DND-41 (cell line): ENCODE data around the gene TTC8.

Experiments used
- ATAC-seq: fragments of 200-7000 bp; cut with Tn5 transposase; 3 replicates; pipeline ENCODE4 v1.9.1; 2021; ENCODE audit warnings: low read depth; ENCODE audit not compliant: insufficient read depth
- DNase-seq: peaks from one replicate; pipeline ENCODE4 v3.0.0-alpha.2; 2020
- H2AFZ ChIP-seq: 2 replicates; pipeline ENCODE4 v1.6.0; 2012; ENCODE audit warnings: low read depth, low read length
- H3K27ac ChIP-seq: 2 replicates; pipeline ENCODE4 v1.5.1; 2012; ENCODE audit warnings: low read length, inconsistent platforms
- H3K27me3 ChIP-seq: fragments of 200-600 bp; sonication (generic); 2 replicates; pipeline ENCODE4 v1.6.0; 2012; ENCODE audit warnings: low read length, mild to moderate bottlenecking, inconsistent platforms; ENCODE audit not compliant: insufficient read depth, poor library complexity
- H3K36me3 ChIP-seq: 2 replicates; pipeline ENCODE4 v1.5.1; 2012; ENCODE audit warnings: low read length, inconsistent platforms; ENCODE audit not compliant: insufficient read depth
- H3K4me1 ChIP-seq: 2 replicates; pipeline ENCODE4 v1.5.1; 2012; ENCODE audit warnings: mild to moderate bottlenecking, low read length; ENCODE audit not compliant: insufficient read depth
- H3K4me2 ChIP-seq: 2 replicates; pipeline ENCODE4 v1.6.0; 2012; ENCODE audit warnings: mild to moderate bottlenecking, moderate library complexity, low read length, inconsistent platforms; ENCODE audit not compliant: insufficient read depth
- H3K4me3 ChIP-seq, 2 experiments: fragments of 200-600 bp in 1 of 2; shearing (Covaris generic) in 1 of 2; 2 replicates each; pipeline ENCODE4 v1.5.1; 2012 to 2016; ENCODE audit warnings: inconsistent platforms in 2 of 2, low read length in 2 of 2, mild to moderate bottlenecking in 2 of 2, low read depth in 1 of 2, moderate library complexity in 1 of 2
- H3K79me2 ChIP-seq: 2 replicates; pipeline ENCODE4 v1.6.0; 2012; ENCODE audit warnings: low read length, inconsistent platforms; ENCODE audit not compliant: insufficient read depth
- H3K9ac ChIP-seq: 2 replicates; pipeline ENCODE4 v1.6.0; 2012; ENCODE audit warnings: low read depth, mild to moderate bottlenecking, inconsistent platforms, low read length, moderate library complexity
- H3K9me3 ChIP-seq: 2 replicates; pipeline ENCODE4 v1.5.1; 2012; ENCODE audit warnings: low read length, moderate library complexity, mild to moderate bottlenecking, inconsistent platforms; ENCODE audit not compliant: insufficient read depth, severe bottlenecking
- H4K20me1 ChIP-seq: 2 replicates; pipeline ENCODE4 v1.6.0; 2012; ENCODE audit warnings: low read length; ENCODE audit not compliant: insufficient read depth
- EZH2 ChIP-seq: IDR thresholded peaks from 3 replicates; pipeline ENCODE4 v1.6.1; 2012; ENCODE audit warnings: borderline replicate concordance, low read depth, mild to moderate bottlenecking, moderate library complexity, low read length, inconsistent platforms; ENCODE audit not compliant: severe bottlenecking
- TF ChIP-seq, protein P1 (sequence below): IDR thresholded peaks from 2 replicates; pipeline ENCODE4 v1.5.1; 2012; ENCODE audit warnings: borderline replicate concordance, low read length, moderate library complexity, mild to moderate bottlenecking; ENCODE audit not compliant: poor library complexity, severe bottlenecking; ENCODE audit errors: extremely low read depth

Gene TTC8

GRCh38 chr14:88870777-88871176 is 46.3 kb downstream of the TTC8 start:
- H3K79me2 ChIP-seq = no peaks in the 10 kb centered on the region
- H4K20me1 ChIP-seq = no peaks in the 10 kb centered on the region
- H3K4me3 ChIP-seq = no peak overlapping the region
- H3K27me3 ChIP-seq = no peaks in the 10 kb centered on the region
- H3K9ac ChIP-seq = no peak overlapping the region
- no peaks in the 10 kb centered on the region for H3K4me1 ChIP-seq
- 0 out of 2 replicates have a peak, but pooled peaks cover 4% of the 10 kb centered on the region for H3K36me3 ChIP-seq
- no peak overlapping the region for H2AFZ ChIP-seq
- ATAC-seq = no peak
- no peak overlapping the region for H3K27ac ChIP-seq
- no peak overlapping the region for H3K4me2 ChIP-seq
- TF ChIP-seq, protein P1, sequence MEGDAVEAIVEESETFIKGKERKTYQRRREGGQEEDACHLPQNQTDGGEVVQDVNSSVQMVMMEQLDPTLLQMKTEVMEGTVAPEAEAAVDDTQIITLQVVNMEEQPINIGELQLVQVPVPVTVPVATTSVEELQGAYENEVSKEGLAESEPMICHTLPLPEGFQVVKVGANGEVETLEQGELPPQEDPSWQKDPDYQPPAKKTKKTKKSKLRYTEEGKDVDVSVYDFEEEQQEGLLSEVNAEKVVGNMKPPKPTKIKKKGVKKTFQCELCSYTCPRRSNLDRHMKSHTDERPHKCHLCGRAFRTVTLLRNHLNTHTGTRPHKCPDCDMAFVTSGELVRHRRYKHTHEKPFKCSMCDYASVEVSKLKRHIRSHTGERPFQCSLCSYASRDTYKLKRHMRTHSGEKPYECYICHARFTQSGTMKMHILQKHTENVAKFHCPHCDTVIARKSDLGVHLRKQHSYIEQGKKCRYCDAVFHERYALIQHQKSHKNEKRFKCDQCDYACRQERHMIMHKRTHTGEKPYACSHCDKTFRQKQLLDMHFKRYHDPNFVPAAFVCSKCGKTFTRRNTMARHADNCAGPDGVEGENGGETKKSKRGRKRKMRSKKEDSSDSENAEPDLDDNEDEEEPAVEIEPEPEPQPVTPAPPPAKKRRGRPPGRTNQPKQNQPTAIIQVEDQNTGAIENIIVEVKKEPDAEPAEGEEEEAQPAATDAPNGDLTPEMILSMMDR = no peak
- TF ChIP-seq EZH2 = no peak
- no peak for DNase-seq
- H3K9me3 ChIP-seq = no peaks in the 10 kb centered on the region

- Histone ChIP-seq H3K27ac (no peak overlapping the region), H2AFZ (no peak overlapping the region), H3K4me3 (no peak overlapping the region), H3K9me3 (no peaks in the 10 kb centered on the region), H3K9ac (no peak overlapping the region), H3K79me2 (no peaks in the 10 kb centered on the region), H3K27me3 (no peaks in the 10 kb centered on the region), H3K4me1 (no peaks in the 10 kb centered on the region), H4K20me1 (no peaks in the 10 kb centered on the region), H3K4me2 (no peak overlapping the region), H3K36me3 (0 out of 2 replicates have a peak, but pooled peaks cover 4% of the 10 kb centered on the region)
- ATAC-seq (no peak), DNase-seq (no peak)
- TF ChIP-seq, protein P1 = no peak
Observed at GRCh38 chr14:88871429-88871828, 47.0 kb downstream of the TTC8 start.

- ATAC-seq = no peak
- Histone ChIP-seq H3K27me3 (no peaks in the 10 kb centered on the region), H3K9ac (no peak overlapping the region), H3K9me3 (no peaks in the 10 kb centered on the region), H3K4me1 (no peaks in the 10 kb centered on the region), H2AFZ (no peak overlapping the region), H3K4me3 (no peak overlapping the region), H3K79me2 (no peaks in the 10 kb centered on the region), H3K27ac (no peak overlapping the region), H3K4me2 (no peak overlapping the region), H3K36me3 (0 out of 2 replicates have a peak, but pooled peaks cover 4% of the 10 kb centered on the region), H4K20me1 (no peaks in the 10 kb centered on the region)
- no peak for DNase-seq
- TF ChIP-seq, protein P1 = no peak
- no peak for TF ChIP-seq EZH2
Observed at GRCh38 chr14:88872976-88873375, 48.5 kb downstream of the TTC8 start.

DNA sequence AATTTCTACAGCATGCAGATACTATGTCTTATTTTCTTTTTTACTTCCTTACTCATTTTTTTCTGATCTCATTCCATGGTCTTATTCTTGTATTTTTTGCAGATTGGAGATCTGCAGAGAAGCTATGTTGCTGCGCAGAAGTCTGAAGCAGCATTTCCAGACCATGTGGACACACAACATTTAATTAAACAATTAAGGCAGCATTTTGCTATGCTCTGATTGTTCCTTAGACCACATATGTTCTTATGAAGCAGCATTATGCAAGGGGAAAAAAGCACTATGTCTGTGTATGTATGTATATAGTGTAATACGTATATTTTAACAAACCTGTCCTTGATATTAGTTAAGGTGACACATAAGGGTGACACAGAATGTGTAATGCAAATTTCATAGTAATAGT is 52.7 kb downstream of the TTC8 start:
- no peak overlapping the region for H3K4me3 ChIP-seq
- ATAC-seq = no peak
- H3K27ac ChIP-seq = no peak overlapping the region
- TF ChIP-seq, protein P1 = no peak
- TF ChIP-seq EZH2 = no peak
- H4K20me1 ChIP-seq = no peaks in the 10 kb centered on the region
- H3K4me1 ChIP-seq = no peaks in the 10 kb centered on the region
- H3K4me2 ChIP-seq = no peak overlapping the region
- 0 out of 2 replicates have a peak, but pooled peaks cover 2% of the 10 kb centered on the region for H3K36me3 ChIP-seq
- H3K9ac ChIP-seq = no peak overlapping the region
- no peak for DNase-seq
- H3K27me3 ChIP-seq = no peaks in the 10 kb centered on the region
- H2AFZ ChIP-seq = no peak overlapping the region
- no peaks in the 10 kb centered on the region for H3K9me3 ChIP-seq
- no peaks in the 10 kb centered on the region for H3K79me2 ChIP-seq
